A549 (cell line): ENCODE measurements around the gene UGT1A5.

Experiments used
- CEBPB ChIP-seq, 2 experiments: fragments of >200 bp in 1 of 2; sonication (Bioruptor Twin) in 1 of 2; formaldehyde crosslinking in 1 of 2; IDR thresholded peaks; 2 replicates each; pipeline ENCODE4 v1.6.1; 2012 to 2016
- CTCF ChIP-seq: fragments of >200 bp; sonication (Bioruptor Twin); formaldehyde crosslinking; IDR thresholded peaks from 3 replicates; pipeline ENCODE4 v1.5.1; 2016
- EHMT2 ChIP-seq: fragments of 200-600 bp; sonication (generic); IDR thresholded peaks from 2 replicates; pipeline ENCODE4 v1.6.1; 2016; ENCODE audit warnings: antibody characterized with exemption, low read depth, mild to moderate bottlenecking, moderate library complexity
- EP300 ChIP-seq, 2 experiments: fragments of >200 bp; sonication (Bioruptor Twin); formaldehyde crosslinking; IDR thresholded peaks; 2 replicates in 1 of 2; 3 replicates in 1 of 2; pipeline ENCODE4 v1.6.1; 2016 to 2017
- HMGXB4 ChIP-seq: fragments of 250-450 bp; sonication (Bioruptor Pico); IDR thresholded peaks from 2 replicates; pipeline ENCODE4 v1.5.0; 2021; ENCODE audit warnings: mild to moderate bottlenecking, moderate library complexity, borderline replicate concordance
- JUNB ChIP-seq: fragments of >200 bp; sonication (Bioruptor Twin); formaldehyde crosslinking; IDR thresholded peaks from 2 replicates; pipeline ENCODE4 v1.6.1; 2016
- MAX ChIP-seq: IDR thresholded peaks from 2 replicates; pipeline ENCODE4 v1.6.1; 2012
- MAZ ChIP-seq: fragments of 150-350 bp; IDR thresholded peaks from 2 replicates; pipeline ENCODE4 v1.6.1; 2014; ENCODE audit warnings: antibody characterized with exemption, low read depth, low read length, borderline replicate concordance
- NR3C1 ChIP-seq: fragments of >200 bp; sonication (Bioruptor Twin); formaldehyde crosslinking; IDR thresholded peaks from 3 replicates; pipeline ENCODE4 v1.6.1; 2017
- RAD21 ChIP-seq, 2 experiments: fragments of >200 bp in 1 of 2; sonication (Bioruptor Twin) in 1 of 2; formaldehyde crosslinking in 1 of 2; IDR thresholded peaks in 1 of 2; conservative IDR thresholded peaks in 1 of 2; 2 replicates in 1 of 2; 3 replicates in 1 of 2; pipeline ENCODE4 v1.6.1; 2012 to 2018; ENCODE audit warnings: inconsistent platforms in 1 of 2
- RFX5 ChIP-seq: fragments of 450-650 bp; IDR thresholded peaks from 2 replicates; pipeline ENCODE4 v1.7.1; 2014; ENCODE audit warnings: antibody characterized with exemption, mild to moderate bottlenecking, moderate library complexity

- no peak for TF ChIP-seq CEBPB (IDR thresholded peaks at IDR 0.05)
- TF ChIP-seq EP300 (IDR thresholded peaks at IDR 0.05): no peak
- TF ChIP-seq CTCF: no peak
- TF ChIP-seq NR3C1: no peak
- TF ChIP-seq EHMT2: no peak
- no peak for TF ChIP-seq MAZ
- TF ChIP-seq MAX: no peak
- TF ChIP-seq RAD21 (conservative IDR thresholded peaks at IDR 0.05 in 1 of 2, IDR thresholded peaks at IDR 0.05 in 1 of 2): no peak
- no peak for TF ChIP-seq HMGXB4
- no peak for TF ChIP-seq JUNB
- no peak for TF ChIP-seq RFX5
These were observed 14.0 kb upstream of the UGT1A5 start for GRCh38 chr2:233698740-233699139.
